ENCODE measurements around the gene PCDH9. TPM values are rescaled to one million over a fixed set of nuclear protein-coding genes. Genes with fewer than 3 reads are reported as not detected.

The PCDH9 gene
- total and polyA plus RNA-seq, 2 of the 4 experiments (the other 2 are of a cell fraction): 2.2 to 10.2 TPM

- no peak overlapping the region for H4K91ac ChIP-seq (ENCODE audit: insufficient read depth, low read depth, low read length)
- H3K9me1 ChIP-seq (ENCODE audit: insufficient read depth, low read length): no peaks in the 10 kb centered on the region
- no peak for TF ChIP-seq RFX5 (IDR thresholded peaks at IDR 0.05; ENCODE audit: low read depth, low read length)
- no peak for TF ChIP-seq CTCF (conservative IDR thresholded peaks at IDR 0.05; ENCODE audit: low read depth, low read length)
- TF ChIP-seq RAD21 (IDR thresholded peaks at IDR 0.05; ENCODE audit: low read length): no peak
- no peak for TF ChIP-seq BHLHE40 (IDR thresholded peaks at IDR 0.05; ENCODE audit: low read depth, low read length)
- no peak for TF ChIP-seq POLR2A (IDR thresholded peaks at IDR 0.05; ENCODE audit: low read depth, low read length)
- no peak for TF ChIP-seq CEBPB (IDR thresholded peaks at IDR 0.05; ENCODE audit: low read depth, low read length)
- TF ChIP-seq USF2 (IDR thresholded peaks at IDR 0.05; ENCODE audit: low read depth, low read length): no peak
- TF ChIP-seq NFE2L2 (IDR thresholded peaks at IDR 0.05; ENCODE audit: low read depth, low read length): no peak
- TF ChIP-seq SMC3 (IDR thresholded peaks at IDR 0.05; ENCODE audit: low read depth, low read length): no peak
- no peak for TF ChIP-seq FOS (IDR thresholded peaks at IDR 0.05; ENCODE audit: low read depth, low read length)
- no peak for TF ChIP-seq MAFK (IDR thresholded peaks at IDR 0.05; ENCODE audit: low read depth, low read length)
- TF ChIP-seq MXI1 (IDR thresholded peaks at IDR 0.05; ENCODE audit: borderline replicate concordance, low read depth, low read length): no peak
- TF ChIP-seq CHD1 (IDR thresholded peaks at IDR 0.05; ENCODE audit: low read depth, low read length): no peak
- TF ChIP-seq RCOR1 (IDR thresholded peaks at IDR 0.05; ENCODE audit: insufficient replicate concordance, low read length): no peak
- TF ChIP-seq ELK1 (IDR thresholded peaks at IDR 0.05; ENCODE audit: borderline replicate concordance, low read depth, low read length): no peak
- no peak for TF ChIP-seq MAZ (IDR thresholded peaks at IDR 0.05; ENCODE audit: borderline replicate concordance, low read depth, low read length)
- DNase-seq: no peak
- intact Hi-C loops (cut with micrococcal nuclease): no loop called here
- no peak overlapping the region for H3K9ac ChIP-seq (ENCODE audit: low read depth, low read length)
- H3K56ac ChIP-seq (ENCODE audit: extremely low read depth, insufficient read depth, low read length): no peak overlapping the region
- BruUV-seq (replicated peaks): no TSS peak
- ATAC-seq (ENCODE audit: low read depth): no peak
- H3K23ac ChIP-seq (ENCODE audit: low read depth, low read length): no peak overlapping the region
- H2AK9ac ChIP-seq (replicated peaks; ENCODE audit: low read depth, low read length, poor library complexity): no peak overlapping the region
- no peak overlapping the region for H2AK5ac ChIP-seq (ENCODE audit: low read depth, low read length)
- no peak overlapping the region for H2BK15ac ChIP-seq (ENCODE audit: low read depth, low read length)
- dilution Hi-C loops (cut with HindIII; ENCODE audit: low sequenced_read_pairs, unreplicated experiment): no loop called here
- H3K79me1 ChIP-seq (ENCODE audit: low read depth in 1 of 2, low read length in 2 of 2): no peaks in the 10 kb centered on the region
- H3K27me3 ChIP-seq (ENCODE audit: control insufficient read depth, insufficient read depth, low read length): no peaks in the 10 kb centered on the region
- H3K4me2 ChIP-seq (ENCODE audit: low read depth, low read length): no peak overlapping the region
- no peak overlapping the region for H2BK5ac ChIP-seq (ENCODE audit: low read depth, low read length, poor library complexity, severe bottlenecking)
- H3K14ac ChIP-seq (replicated peaks; ENCODE audit: low read depth, low read length): no peak overlapping the region
- in situ Hi-C loops (cut with MboI; ENCODE audit: low sequenced_read_pairs): no loop called here
- no peak overlapping the region for H3K18ac ChIP-seq (ENCODE audit: low read depth, low read length)
- no peak overlapping the region for H2BK20ac ChIP-seq (ENCODE audit: low read depth, low read length)
- no peak overlapping the region for H2BK120ac ChIP-seq (ENCODE audit: low read depth, low read length)
- no peak overlapping the region for H4K8ac ChIP-seq (ENCODE audit: low read depth in 2 of 2, low read length in 2 of 2)
- no peak overlapping the region for H2AFZ ChIP-seq (replicated peaks; ENCODE audit: low read length, poor library complexity)
- ChIA-PET POLR2A (ENCODE audit: unreplicated experiment) (no interaction called here), CTCF (no interaction called here)
- no peaks in the 10 kb centered on the region for H3K9me3 ChIP-seq (ENCODE audit: control insufficient read depth, insufficient read depth, low read length)
- H3K4ac ChIP-seq (ENCODE audit: low read depth, low read length): no peak overlapping the region
- H3K36me3 ChIP-seq (ENCODE audit: control insufficient read depth, insufficient read depth, low read length): no peaks in the 10 kb centered on the region
- H3K4me3 ChIP-seq (ENCODE audit: insufficient read depth, low read depth, low read length): no peak overlapping the region
- no peak overlapping the region for H4K5ac ChIP-seq (ENCODE audit: low read depth, low read length)
- no peaks in the 10 kb centered on the region for H3K4me1 ChIP-seq (ENCODE audit: control insufficient read depth, insufficient read depth, low read length)
- H4K20me1 ChIP-seq (ENCODE audit: insufficient read depth, low read length): no peaks in the 10 kb centered on the region
- H3K27ac ChIP-seq (ENCODE audit: insufficient read depth, low read length): no peak overlapping the region
Observed at GRCh38 chr13:66927562-66927961, 302.6 kb downstream of the PCDH9 start.

Measured in IMR-90 (cell line).